PC-9 (cell line): ENCODE results near the gene HEATR3. TPM values are rescaled to one million over a fixed set of nuclear protein-coding genes. Genes with fewer than 3 reads are reported as not detected.

ENCODE experiments used
- BruUV-seq: library from RNA; stranded (reverse); fragments of 400-500 nt; replicated peaks from 2 replicates; lab custom pipeline; 2021; lab: Mats Ljungman, UMichigan
- CTCF ChIA-PET: fragments of 300-600 bp; sonication (Branson Sonifier 250); formaldehyde crosslinking; loops from one replicate; lab custom pipeline; 2022; ENCODE audit warnings: antibody characterized with exemption; lab: Charles Lee
- POLR2A ChIA-PET: fragments of 300-600 bp; sonication (Branson Sonifier 250); formaldehyde crosslinking; loops from one replicate; lab custom pipeline; 2022; ENCODE audit warnings: antibody characterized with exemption; ENCODE audit not compliant: unreplicated experiment; lab: Charles Lee
- DNase-seq, 2 experiments: peaks; one replicate each; pipeline versions ENCODE4 v3.0.0 to v3.0.0-alpha.2; 2015 to 2022; ENCODE audit warnings: mixed read lengths in 1 of 2
- H2AFZ ChIP-seq: fragments of 200-600 bp; sonication (generic); 2 replicates; pipeline ENCODE4 v1.8.1; 2017; ENCODE audit warnings: antibody characterized with exemption
- H3F3A ChIP-seq: fragments of 200-600 bp; sonication (generic); 2 replicates; pipeline ENCODE4 v1.8.1; 2017; ENCODE audit warnings: antibody characterized with exemption, mild to moderate bottlenecking, low read depth; ENCODE audit not compliant: insufficient read depth
- H3K27ac ChIP-seq: fragments of 200-600 bp; sonication (generic); 2 replicates; pipeline ENCODE4 v1.6.1; 2016; ENCODE audit warnings: mixed run types
- H3K27me3 ChIP-seq: fragments of 200-600 bp; sonication (generic); 2 replicates; pipeline ENCODE4 v1.6.1; 2016; ENCODE audit warnings: low read depth, mixed run types; ENCODE audit not compliant: insufficient read depth
- H3K36me3 ChIP-seq: fragments of 200-600 bp; sonication (generic); 2 replicates; pipeline ENCODE4 v1.6.1; 2016; ENCODE audit warnings: low read depth, mixed run types
- H3K4me1 ChIP-seq: fragments of 200-600 bp; sonication (generic); replicated peaks from 2 replicates; pipeline ENCODE4 v1.6.1; 2016; ENCODE audit warnings: mixed run types; ENCODE audit not compliant: insufficient read depth
- H3K4me2 ChIP-seq: fragments of 200-600 bp; sonication (generic); 2 replicates; pipeline ENCODE4 v1.6.1; 2017; ENCODE audit warnings: mixed run types
- H3K4me3 ChIP-seq: fragments of 200-600 bp; sonication (generic); 2 replicates; pipeline ENCODE4 v1.6.1; 2016; ENCODE audit warnings: mixed run types
- H3K79me2 ChIP-seq: fragments of 200-600 bp; sonication (generic); 2 replicates; pipeline ENCODE4 v1.6.1; 2017; ENCODE audit warnings: low read depth, mixed run types
- H3K9me2 ChIP-seq: fragments of 200-600 bp; sonication (generic); 2 replicates; pipeline ENCODE4 v1.8.1; 2017; ENCODE audit warnings: mild to moderate bottlenecking; ENCODE audit not compliant: insufficient read depth
- H3K9me3 ChIP-seq: fragments of 200-600 bp; sonication (generic); 2 replicates; pipeline ENCODE4 v1.8.1; 2016; ENCODE audit warnings: low read depth; ENCODE audit not compliant: insufficient read depth
- H4K20me1 ChIP-seq: fragments of 200-600 bp; sonication (generic); 2 replicates; pipeline ENCODE4 v1.8.1; 2017; ENCODE audit not compliant: insufficient read depth
- EZH2 ChIP-seq: fragments of 200-600 bp; sonication (generic); IDR thresholded peaks from 2 replicates; pipeline ENCODE4 v1.8.0; 2017; ENCODE audit warnings: antibody characterized with exemption, low read depth
- intact Hi-C: fragments of 100-400 bp; cut with micrococcal nuclease; formaldehyde crosslinking; loops from one replicate; pipeline ENCODE4 v1.10.0; 2022; ENCODE audit not compliant: unreplicated experiment
- total RNA-seq: library from RNA; stranded (reverse); gene quantifications from 2 replicates; pipeline ENCODE4 v1.2.3, GENCODE V29; 2021
- TF ChIP-seq, protein P1 (sequence below): fragments of 200-600 bp; sonication (generic); conservative IDR thresholded peaks from 2 replicates; pipeline ENCODE4 v1.6.1; 2017; ENCODE audit warnings: mixed run types, antibody characterized with exemption, mild to moderate bottlenecking, moderate library complexity

HEATR3 gene
- total RNA-seq, 1 experiment from 2014 or later: 14.3 TPM

DNA sequence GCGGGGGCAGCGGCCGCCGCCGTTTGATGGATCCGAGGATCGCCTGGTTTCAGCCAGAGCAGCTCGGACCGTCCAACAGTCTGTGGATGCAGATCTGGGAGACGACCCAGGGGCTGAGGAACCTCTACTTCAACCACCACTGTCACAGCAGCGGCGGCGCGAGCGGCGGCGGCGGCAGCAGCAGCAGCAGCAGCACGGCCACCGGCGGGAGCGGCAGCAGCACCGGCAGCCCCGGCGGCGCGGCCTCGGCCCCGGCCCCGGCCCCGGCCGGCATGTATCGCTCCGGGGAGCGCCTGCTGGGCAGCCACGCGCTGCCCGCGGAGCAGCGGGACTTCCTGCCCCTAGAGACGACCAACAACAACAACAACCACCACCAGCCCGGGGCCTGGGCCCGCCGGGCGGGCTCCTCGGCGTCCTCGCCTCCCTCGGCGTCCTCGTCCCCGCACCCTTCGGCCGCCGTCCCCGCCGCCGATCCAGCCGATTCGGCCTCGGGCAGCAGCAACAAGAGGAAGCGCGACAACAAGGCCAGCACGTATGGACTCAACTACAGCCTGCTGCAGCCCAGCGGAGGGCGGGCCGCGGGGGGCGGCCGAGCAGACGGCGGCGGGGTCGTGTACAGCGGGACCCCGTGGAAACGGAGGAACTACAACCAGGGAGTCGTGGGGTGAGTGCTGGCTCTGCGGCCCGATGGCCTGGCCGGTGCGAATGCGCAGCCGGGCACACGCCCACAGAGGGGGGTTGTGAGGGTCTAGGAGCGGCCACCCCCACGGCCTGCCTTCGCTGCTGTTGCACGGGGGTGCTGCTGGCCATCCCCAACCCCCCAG is 88.0 kb downstream of the HEATR3 start:
- peak overlapping the region; percentile 75 for H3K4me3 ChIP-seq
- H3K79me2 ChIP-seq: peaks cover 51% of the 10 kb centered on the region
- H3K4me2 ChIP-seq: peak overlapping the region; percentile 96
- H4K20me1 ChIP-seq: peaks cover 22% of the 10 kb centered on the region
- H3K9me3 ChIP-seq: no peaks in the 10 kb centered on the region
- H3K9me2 ChIP-seq: no peaks in the 10 kb centered on the region
- no peak for TF ChIP-seq EZH2
- TF ChIP-seq, protein P1, sequence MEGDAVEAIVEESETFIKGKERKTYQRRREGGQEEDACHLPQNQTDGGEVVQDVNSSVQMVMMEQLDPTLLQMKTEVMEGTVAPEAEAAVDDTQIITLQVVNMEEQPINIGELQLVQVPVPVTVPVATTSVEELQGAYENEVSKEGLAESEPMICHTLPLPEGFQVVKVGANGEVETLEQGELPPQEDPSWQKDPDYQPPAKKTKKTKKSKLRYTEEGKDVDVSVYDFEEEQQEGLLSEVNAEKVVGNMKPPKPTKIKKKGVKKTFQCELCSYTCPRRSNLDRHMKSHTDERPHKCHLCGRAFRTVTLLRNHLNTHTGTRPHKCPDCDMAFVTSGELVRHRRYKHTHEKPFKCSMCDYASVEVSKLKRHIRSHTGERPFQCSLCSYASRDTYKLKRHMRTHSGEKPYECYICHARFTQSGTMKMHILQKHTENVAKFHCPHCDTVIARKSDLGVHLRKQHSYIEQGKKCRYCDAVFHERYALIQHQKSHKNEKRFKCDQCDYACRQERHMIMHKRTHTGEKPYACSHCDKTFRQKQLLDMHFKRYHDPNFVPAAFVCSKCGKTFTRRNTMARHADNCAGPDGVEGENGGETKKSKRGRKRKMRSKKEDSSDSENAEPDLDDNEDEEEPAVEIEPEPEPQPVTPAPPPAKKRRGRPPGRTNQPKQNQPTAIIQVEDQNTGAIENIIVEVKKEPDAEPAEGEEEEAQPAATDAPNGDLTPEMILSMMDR: no peak
- no peaks in the 10 kb centered on the region for H3K36me3 ChIP-seq
- DNase-seq: peak in 1 of 2 experiments; percentile 22
- no peak overlapping the region for H3K27ac ChIP-seq
- ChIA-PET CTCF (no interaction called here), POLR2A (no interaction called here)
- BruUV-seq: no TSS peak
- intact Hi-C loops: loop anchor here (2.0 kb wide), 2 partner anchors 49 to 87 kb away; no protein-coding TSS in a partner anchor
- H3F3A ChIP-seq: no peaks in the 10 kb centered on the region; the same call in 1 of the 2 replicates
- H2AFZ ChIP-seq: peak overlapping the region; percentile 66; the same call in 1 of the 2 replicates
- no peaks in the 10 kb centered on the region for H3K27me3 ChIP-seq
- H3K4me1 ChIP-seq: peaks cover 20% of the 10 kb centered on the region

DNA sequence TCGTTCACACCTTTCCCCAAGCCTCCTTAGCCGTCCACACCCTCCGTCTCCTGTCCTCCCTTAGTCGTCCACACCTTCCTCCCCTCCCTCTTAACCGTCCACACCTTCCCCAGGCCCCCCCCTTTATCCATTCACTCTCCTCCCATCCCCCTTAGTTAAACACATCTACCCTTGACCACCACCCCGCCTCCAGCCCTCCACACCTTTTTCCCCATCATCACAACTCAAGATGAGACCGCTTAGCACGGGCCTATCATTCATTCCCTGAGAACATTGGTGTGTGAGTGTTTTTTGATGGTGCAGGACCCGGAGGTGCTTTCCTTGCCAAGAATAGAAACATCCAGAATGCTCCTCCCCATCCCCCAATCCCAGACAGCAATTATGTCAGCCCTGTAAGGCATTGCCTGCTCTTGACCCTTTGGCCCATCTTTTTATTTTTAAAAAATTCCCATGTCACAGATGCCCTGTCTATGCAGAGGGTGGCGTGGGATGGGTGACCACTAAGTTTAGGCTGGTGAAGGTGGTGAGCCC is 88.7 kb downstream of the HEATR3 start:
- ChIA-PET CTCF (interaction anchor here (0.6 kb wide), 1 partner anchor 652 kb away, joined by 4 read pairs; no protein-coding TSS in a partner anchor), POLR2A (interaction anchor here (0.7 kb wide), 1 partner anchor 122 kb away, joined by 6 read pairs; no protein-coding TSS in a partner anchor)
- TF ChIP-seq, protein P1: no peak
- TF ChIP-seq EZH2: no peak
- Histone ChIP-seq H3K4me3 (peak overlapping the region; percentile 75), H3K9me3 (no peaks in the 10 kb centered on the region), H2AFZ (peak overlapping the region; percentile 66; the same call in 1 of the 2 replicates), H3K36me3 (no peaks in the 10 kb centered on the region), H4K20me1 (peaks cover 22% of the 10 kb centered on the region), H3K9me2 (no peaks in the 10 kb centered on the region), H3K79me2 (peaks cover 58% of the 10 kb centered on the region), H3K4me2 (peak overlapping the region; percentile 96), H3K27me3 (no peaks in the 10 kb centered on the region), H3K27ac (no peak overlapping the region), H3F3A (no peaks in the 10 kb centered on the region; the same call in 1 of the 2 replicates), H3K4me1 (peaks cover 20% of the 10 kb centered on the region)
- intact Hi-C loops: loop anchor here (2.0 kb wide), 1 partner anchor 48 kb away; no protein-coding TSS in a partner anchor
- DNase-seq: no peak
- no TSS peak for BruUV-seq

DNA sequence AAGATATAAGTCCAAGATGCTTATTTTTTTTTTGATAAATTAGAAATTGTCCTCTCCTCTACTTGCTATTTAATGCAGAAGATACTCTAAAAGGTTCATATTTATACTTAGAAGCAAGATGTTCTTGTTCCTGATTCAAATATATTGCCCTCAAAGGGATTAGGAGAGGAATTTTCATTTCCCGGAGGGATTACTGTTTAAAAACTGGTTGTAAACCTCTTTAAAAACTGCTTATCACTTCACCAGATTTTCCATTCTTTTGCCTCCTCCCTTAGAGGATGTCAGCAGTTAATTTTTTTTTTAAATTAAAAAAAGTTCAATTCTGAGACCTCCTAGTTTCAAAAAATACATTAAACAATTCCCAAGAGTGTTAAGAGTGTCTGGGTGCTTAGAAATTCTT is 90.2 kb downstream of the HEATR3 start:
- Histone ChIP-seq H3K9me3 (no peaks in the 10 kb centered on the region), H3K27me3 (no peaks in the 10 kb centered on the region), H3K4me2 (peak overlapping the region; percentile 96), H2AFZ (no peak overlapping the region), H3K4me1 (peaks cover 20% of the 10 kb centered on the region), H3K9me2 (no peaks in the 10 kb centered on the region), H3K27ac (no peak overlapping the region), H3K36me3 (no peaks in the 10 kb centered on the region), H3K4me3 (peak overlapping the region; percentile 75; the same call in 1 of the 2 replicates), H3K79me2 (peaks cover 72% of the 10 kb centered on the region), H3F3A (no peaks in the 10 kb centered on the region; the same call in 1 of the 2 replicates), H4K20me1 (peaks cover 22% of the 10 kb centered on the region)
- TF ChIP-seq, protein P1: no peak
- TF ChIP-seq EZH2: no peak
- DNase-seq: no peak
- ChIA-PET CTCF (interaction anchor here (0.7 kb wide), 1 partner anchor 205 kb away, joined by 3 read pairs; no protein-coding TSS in a partner anchor), POLR2A (interaction anchor here (0.5 kb wide), 1 partner anchor 586 kb away, joined by 5 read pairs; the partner anchor contains the start of gene CYLD)
- no TSS peak for BruUV-seq
- intact Hi-C loops: loop anchor here (2.0 kb wide), 1 partner anchor 47 kb away; no protein-coding TSS in a partner anchor
